OCI-LY7 (cell line): ENCODE measurements around the gene RCOR1. TPM values are rescaled to one million over a fixed set of nuclear protein-coding genes. Genes with fewer than 3 reads are reported as not detected.

ENCODE experiments used
- BruUV-seq: library from RNA; stranded (reverse); fragments of 400-500 nt; replicated peaks from 2 replicates; lab custom pipeline; 2021; lab: Mats Ljungman, UMichigan
- CTCF ChIA-PET: fragments of 300-600 bp; sonication (Branson Sonifier 250); formaldehyde crosslinking; loops from one replicate; lab custom pipeline; 2022; ENCODE audit warnings: antibody characterized with exemption; ENCODE audit not compliant: unreplicated experiment; lab: Charles Lee
- POLR2A ChIA-PET: fragments of 300-600 bp; sonication (Branson Sonifier 250); formaldehyde crosslinking; loops from one replicate; lab custom pipeline; 2022; ENCODE audit warnings: antibody characterized with exemption; lab: Charles Lee
- DNase-seq: peaks from one replicate; pipeline ENCODE4 v3.0.0-alpha.2; 2015; ENCODE audit warnings: low spot score
- H2AFZ ChIP-seq: fragments of 200-600 bp; sonication (generic), shearing (Covaris generic); 2 replicates; pipeline ENCODE4 v1.6.1; 2014; ENCODE audit warnings: mild to moderate bottlenecking, antibody characterized with exemption, low read length, moderate library complexity
- H3K27ac ChIP-seq: fragments of 200-600 bp; sonication (generic); 2 replicates; pipeline ENCODE4 v1.5.1; 2014; ENCODE audit warnings: mixed run types, low read depth, mild to moderate bottlenecking, moderate library complexity, low read length, inconsistent platforms; ENCODE audit not compliant: poor library complexity, severe bottlenecking
- H3K36me3 ChIP-seq: fragments of 200-600 bp; sonication (generic); 2 replicates; pipeline ENCODE4 v1.6.1; 2014; ENCODE audit warnings: mild to moderate bottlenecking, antibody characterized with exemption, low read length, moderate library complexity, mixed read lengths; ENCODE audit not compliant: insufficient read depth
- H3K4me1 ChIP-seq: fragments of 200-600 bp; sonication (generic); 2 replicates; pipeline ENCODE4 v1.5.1; 2014; ENCODE audit warnings: mild to moderate bottlenecking, low read length; ENCODE audit not compliant: insufficient read depth, poor library complexity, severe bottlenecking
- H3K4me2 ChIP-seq: fragments of 200-600 bp; sonication (generic); 2 replicates; pipeline ENCODE4 v1.6.1; 2014; ENCODE audit warnings: mild to moderate bottlenecking, low read length
- H3K4me3 ChIP-seq: fragments of 200-600 bp; sonication (generic); 2 replicates; pipeline ENCODE4 v1.5.1; 2014; ENCODE audit warnings: mild to moderate bottlenecking, low read depth, low read length; ENCODE audit not compliant: poor library complexity, severe bottlenecking
- H3K79me2 ChIP-seq: fragments of 200-600 bp; sonication (generic); 2 replicates; pipeline ENCODE4 v1.6.1; 2016; ENCODE audit warnings: low read depth, mild to moderate bottlenecking, low read length, moderate library complexity, mixed read lengths; ENCODE audit not compliant: insufficient read depth
- H3K9me2 ChIP-seq: fragments of 200-600 bp; sonication (generic); 2 replicates; pipeline ENCODE4 v1.6.1; 2016; ENCODE audit warnings: mild to moderate bottlenecking, low read length, mixed read lengths; ENCODE audit not compliant: insufficient read depth
- H3K9me3 ChIP-seq: fragments of 200-600 bp; sonication (generic); 2 replicates; pipeline ENCODE4 v1.6.1; 2014; ENCODE audit warnings: mild to moderate bottlenecking, mixed run types, low read length, mixed read lengths
- H4K20me1 ChIP-seq: fragments of 200-600 bp; sonication (generic); 2 replicates; pipeline ENCODE4 v1.6.1; 2014; ENCODE audit warnings: mild to moderate bottlenecking, antibody characterized with exemption, low read length, moderate library complexity, mixed read lengths; ENCODE audit not compliant: insufficient read depth
- CTCF ChIP-seq: fragments of 200-600 bp; sonication (generic); conservative IDR thresholded peaks from 2 replicates; pipeline ENCODE4 v1.5.1; 2014; ENCODE audit warnings: mild to moderate bottlenecking, antibody characterized with exemption, low read length, moderate library complexity, mixed read lengths
- EZH2phosphoT487 ChIP-seq: fragments of 200-600 bp; sonication (generic); IDR thresholded peaks from 2 replicates; pipeline ENCODE4 v1.6.1; 2018; ENCODE audit warnings: low read depth, borderline replicate concordance, mild to moderate bottlenecking, mixed run types, antibody characterized with exemption, low read length, moderate library complexity, mixed read lengths
- intact Hi-C: fragments of 100-400 bp; cut with micrococcal nuclease; formaldehyde crosslinking; loops from one replicate; pipeline ENCODE4 v1.10.0; 2022; ENCODE audit not compliant: unreplicated experiment
- total RNA-seq, 2 experiments: library from RNA; depleted of rRNA in 1 of 2; stranded (reverse); fragments of >200 nt in 1 of 2; shearing (Covaris generic) in 1 of 2; gene quantifications; 2 replicates each; pipeline ENCODE4 v1.2.3, GENCODE V29; 2014 to 2022

The RCOR1 gene
- total RNA-seq, 2 experiments from 2014 or later: 12.1 to 30.2 TPM

GRCh38 chr14:102748806-102749205, 156.4 kb downstream of the RCOR1 start:
- Histone ChIP-seq H4K20me1 (no peaks in the 10 kb centered on the region), H2AFZ (no peak overlapping the region), H3K9me3 (no peaks in the 10 kb centered on the region), H3K9me2 (no peaks in the 10 kb centered on the region), H3K27ac (no peak overlapping the region), H3K36me3 (no peaks in the 10 kb centered on the region), H3K4me1 (no peaks in the 10 kb centered on the region), H3K79me2 (no peaks in the 10 kb centered on the region), H3K4me3 (no peak overlapping the region), H3K4me2 (no peak overlapping the region)
- DNase-seq: no peak
- BruUV-seq: no TSS peak
- intact Hi-C loops: no loop called here
- TF ChIP-seq EZH2phosphoT487 (no peak), CTCF (no peak)
- CTCF ChIA-PET: no interaction called here
- POLR2A ChIA-PET: no interaction called here

GRCh38 chr14:102749393-102750305, 157.2 kb downstream of the RCOR1 start:
- no peak overlapping the region for H3K4me2 ChIP-seq
- CTCF ChIA-PET: no interaction called here
- BruUV-seq: no TSS peak

More at GRCh38 chr14:102749393-102750305, 157.2 kb downstream of the RCOR1 start:
- H2AFZ ChIP-seq: no peak overlapping the region
- no peak for DNase-seq
- H4K20me1 ChIP-seq: no peaks in the 10 kb centered on the region
- intact Hi-C loops: no loop called here
- no peak overlapping the region for H3K4me3 ChIP-seq
- H3K36me3 ChIP-seq: no peaks in the 10 kb centered on the region
- POLR2A ChIA-PET: no interaction called here
- H3K9me3 ChIP-seq: no peaks in the 10 kb centered on the region
- no peaks in the 10 kb centered on the region for H3K4me1 ChIP-seq
- no peak overlapping the region for H3K27ac ChIP-seq
- no peak for TF ChIP-seq CTCF
- TF ChIP-seq EZH2phosphoT487: no peak
- no peaks in the 10 kb centered on the region for H3K79me2 ChIP-seq
- H3K9me2 ChIP-seq: no peaks in the 10 kb centered on the region
